Esophagus muscularis mucosa (tissue), 4 donors: ENCODE results near the gene APOL3.

Experiments used
- EP300 ChIP-seq: sonication (generic); formaldehyde crosslinking; IDR thresholded peaks from one replicate; pipeline ENCODE4 v1.6.1; 2017; ENCODE audit warnings: antibody characterized with exemption
- POLR2A ChIP-seq: fragments of 450-650 bp; IDR thresholded peaks from one replicate; pipeline ENCODE4 v1.6.1; 2017; ENCODE audit warnings: antibody characterized with exemption, moderate library complexity, mild to moderate bottlenecking, low read depth
- POLR2AphosphoS5 ChIP-seq, 2 donors: sonication (generic); formaldehyde crosslinking; IDR thresholded peaks; one replicate each; pipeline ENCODE4 v1.6.1; 2017; ENCODE audit warnings: antibody characterized with exemption in 2 of 2
- TF ChIP-seq, protein P1 (sequence below), 3 experiments: fragments of 200-600 bp in 2 of 3; fragments of 450-650 bp in 1 of 3; sonication (generic) in 2 of 3; IDR thresholded peaks; one replicate each; pipeline ENCODE4 v1.5.1; 2017 to 2019; ENCODE audit warnings: antibody characterized with exemption in 3 of 3, mild to moderate bottlenecking in 2 of 3, moderate library complexity in 1 of 3

DNA sequence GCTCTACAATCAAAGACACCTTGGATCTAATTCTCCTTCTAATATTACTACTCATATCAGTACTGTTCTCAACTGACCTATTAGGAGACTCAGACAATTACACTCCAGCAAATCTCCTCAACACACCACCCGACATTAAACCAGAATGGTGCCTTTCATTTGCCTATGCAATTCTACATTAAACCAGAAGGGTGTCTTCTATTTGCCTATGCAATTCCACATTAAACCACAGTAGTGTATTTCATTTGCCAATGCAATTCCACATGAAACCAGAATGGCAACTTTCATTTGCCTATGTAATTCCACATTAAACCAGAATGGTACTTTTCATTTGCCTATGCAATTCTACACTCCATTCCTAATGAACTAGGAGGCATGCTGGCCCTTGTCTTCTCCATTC, 15.3 kb upstream of the APOL3 start:
- TF ChIP-seq POLR2A (no peak), POLR2AphosphoS5 (IDR thresholded peaks at IDR 0.05) (no peak), EP300 (no peak)
- TF ChIP-seq, protein P1, sequence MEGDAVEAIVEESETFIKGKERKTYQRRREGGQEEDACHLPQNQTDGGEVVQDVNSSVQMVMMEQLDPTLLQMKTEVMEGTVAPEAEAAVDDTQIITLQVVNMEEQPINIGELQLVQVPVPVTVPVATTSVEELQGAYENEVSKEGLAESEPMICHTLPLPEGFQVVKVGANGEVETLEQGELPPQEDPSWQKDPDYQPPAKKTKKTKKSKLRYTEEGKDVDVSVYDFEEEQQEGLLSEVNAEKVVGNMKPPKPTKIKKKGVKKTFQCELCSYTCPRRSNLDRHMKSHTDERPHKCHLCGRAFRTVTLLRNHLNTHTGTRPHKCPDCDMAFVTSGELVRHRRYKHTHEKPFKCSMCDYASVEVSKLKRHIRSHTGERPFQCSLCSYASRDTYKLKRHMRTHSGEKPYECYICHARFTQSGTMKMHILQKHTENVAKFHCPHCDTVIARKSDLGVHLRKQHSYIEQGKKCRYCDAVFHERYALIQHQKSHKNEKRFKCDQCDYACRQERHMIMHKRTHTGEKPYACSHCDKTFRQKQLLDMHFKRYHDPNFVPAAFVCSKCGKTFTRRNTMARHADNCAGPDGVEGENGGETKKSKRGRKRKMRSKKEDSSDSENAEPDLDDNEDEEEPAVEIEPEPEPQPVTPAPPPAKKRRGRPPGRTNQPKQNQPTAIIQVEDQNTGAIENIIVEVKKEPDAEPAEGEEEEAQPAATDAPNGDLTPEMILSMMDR (IDR thresholded peaks at IDR 0.05) = no peak
